DND-41 (cell line): ENCODE measurements around the gene DPP7.

Experiments
- ATAC-seq: fragments of 200-7000 bp; cut with Tn5 transposase; 3 replicates; pipeline ENCODE4 v1.9.1; 2021; ENCODE audit warnings: low read depth; ENCODE audit not compliant: insufficient read depth
- DNase-seq: peaks from one replicate; pipeline ENCODE4 v3.0.0-alpha.2; 2020
- H2AFZ ChIP-seq: 2 replicates; pipeline ENCODE4 v1.6.0; 2012; ENCODE audit warnings: low read depth, low read length
- H3K27ac ChIP-seq: 2 replicates; pipeline ENCODE4 v1.5.1; 2012; ENCODE audit warnings: low read length, inconsistent platforms
- H3K27me3 ChIP-seq: fragments of 200-600 bp; sonication (generic); 2 replicates; pipeline ENCODE4 v1.6.0; 2012; ENCODE audit warnings: low read length, mild to moderate bottlenecking, inconsistent platforms; ENCODE audit not compliant: insufficient read depth, poor library complexity
- H3K36me3 ChIP-seq: 2 replicates; pipeline ENCODE4 v1.5.1; 2012; ENCODE audit warnings: low read length, inconsistent platforms; ENCODE audit not compliant: insufficient read depth
- H3K4me1 ChIP-seq: 2 replicates; pipeline ENCODE4 v1.5.1; 2012; ENCODE audit warnings: mild to moderate bottlenecking, low read length; ENCODE audit not compliant: insufficient read depth
- H3K4me2 ChIP-seq: 2 replicates; pipeline ENCODE4 v1.6.0; 2012; ENCODE audit warnings: mild to moderate bottlenecking, moderate library complexity, low read length, inconsistent platforms; ENCODE audit not compliant: insufficient read depth
- H3K4me3 ChIP-seq, 2 experiments: fragments of 200-600 bp in 1 of 2; shearing (Covaris generic) in 1 of 2; 2 replicates each; pipeline ENCODE4 v1.5.1; 2012 to 2016; ENCODE audit warnings: inconsistent platforms in 2 of 2, low read length in 2 of 2, mild to moderate bottlenecking in 2 of 2, low read depth in 1 of 2, moderate library complexity in 1 of 2
- H3K79me2 ChIP-seq: 2 replicates; pipeline ENCODE4 v1.6.0; 2012; ENCODE audit warnings: low read length, inconsistent platforms; ENCODE audit not compliant: insufficient read depth
- H3K9ac ChIP-seq: 2 replicates; pipeline ENCODE4 v1.6.0; 2012; ENCODE audit warnings: low read depth, mild to moderate bottlenecking, inconsistent platforms, low read length, moderate library complexity
- H3K9me3 ChIP-seq: 2 replicates; pipeline ENCODE4 v1.5.1; 2012; ENCODE audit warnings: low read length, moderate library complexity, mild to moderate bottlenecking, inconsistent platforms; ENCODE audit not compliant: insufficient read depth, severe bottlenecking
- H4K20me1 ChIP-seq: 2 replicates; pipeline ENCODE4 v1.6.0; 2012; ENCODE audit warnings: low read length; ENCODE audit not compliant: insufficient read depth
- CTCF ChIP-seq: IDR thresholded peaks from 2 replicates; pipeline ENCODE4 v1.5.1; 2012; ENCODE audit warnings: borderline replicate concordance, low read length, moderate library complexity, mild to moderate bottlenecking; ENCODE audit not compliant: poor library complexity, severe bottlenecking; ENCODE audit errors: extremely low read depth
- EZH2 ChIP-seq: IDR thresholded peaks from 3 replicates; pipeline ENCODE4 v1.6.1; 2012; ENCODE audit warnings: borderline replicate concordance, low read depth, mild to moderate bottlenecking, moderate library complexity, low read length, inconsistent platforms; ENCODE audit not compliant: severe bottlenecking

Gene DPP7

GRCh38 chr9:137080260-137081122, 34.0 kb downstream of the DPP7 start:
- Histone ChIP-seq H2AFZ (no peak overlapping the region), H3K9ac (no peak overlapping the region), H3K36me3 (no peaks in the 10 kb centered on the region), H3K4me2 (no peak overlapping the region), H3K4me3 (no peak overlapping the region), H3K27ac (no peak overlapping the region), H3K27me3 (no peaks in the 10 kb centered on the region), H4K20me1 (no peaks in the 10 kb centered on the region), H3K9me3 (no peaks in the 10 kb centered on the region), H3K79me2 (no peaks in the 10 kb centered on the region), H3K4me1 (peaks cover 1% of the 10 kb centered on the region; the same call in 1 of the 2 replicates)
- TF ChIP-seq CTCF = no peak
- no peak for TF ChIP-seq EZH2
- no peak for DNase-seq
- ATAC-seq = no peak

- Histone ChIP-seq H3K4me3 (no peak overlapping the region), H3K27me3 (no peaks in the 10 kb centered on the region), H3K9ac (no peak overlapping the region)
These were observed 35.1 kb downstream of the DPP7 start for GRCh38 chr9:137079401-137079787.

GRCh38 chr9:137078701-137079400, 35.7 kb downstream of the DPP7 start:
- Histone ChIP-seq H2AFZ (no peak overlapping the region), H3K9ac (no peak overlapping the region), H3K9me3 (no peaks in the 10 kb centered on the region), H3K4me3 (no peak overlapping the region), H3K36me3 (no peaks in the 10 kb centered on the region), H3K4me1 (no peaks in the 10 kb centered on the region), H3K4me2 (no peak overlapping the region), H3K27ac (no peak overlapping the region), H3K27me3 (no peaks in the 10 kb centered on the region), H3K79me2 (no peaks in the 10 kb centered on the region), H4K20me1 (no peaks in the 10 kb centered on the region)
- TF ChIP-seq EZH2 (no peak), CTCF (no peak)
- DNase-seq (no peak), ATAC-seq (no peak)

More at GRCh38 chr9:137079401-137079787, 35.1 kb downstream of the DPP7 start:
- DNase-seq (no peak), ATAC-seq (no peak)
- H3K27ac ChIP-seq = no peak overlapping the region
- H3K9me3 ChIP-seq = no peaks in the 10 kb centered on the region
- H3K36me3 ChIP-seq = no peaks in the 10 kb centered on the region
- no peaks in the 10 kb centered on the region for H4K20me1 ChIP-seq
- no peak overlapping the region for H3K4me2 ChIP-seq
- no peaks in the 10 kb centered on the region for H3K79me2 ChIP-seq
- no peak overlapping the region for H2AFZ ChIP-seq
- no peak for TF ChIP-seq EZH2
- TF ChIP-seq CTCF = no peak
- no peaks in the 10 kb centered on the region for H3K4me1 ChIP-seq
